HG03175 (cell line): ENCODE results near the gene WWC2.
A peak's percentile ranks its signal among the peaks of the same experiment; 100 is the strongest.

ENCODE experiments used
- ATAC-seq: cut with Tn5 transposase; IDR thresholded peaks from one replicate; pipeline ENCODE4 v1.9.1; 2021; ENCODE audit warnings: mild to moderate bottlenecking, moderate library complexity; ENCODE audit not compliant: unreplicated experiment

The WWC2 gene

GRCh38 chr4:183098723-183099536, at the start of gene WWC2:
TSS of gene WWC2 (plus strand) at chr4:183099257. CDS start at chr4:183099492, 235 bp downstream.
- peak; percentile 76 for ATAC-seq

GRCh38 chr4:183053681-183054080, 45.4 kb upstream of the WWC2 start:
- ATAC-seq, result no peak

- ATAC-seq, result no peak
Observed at GRCh38 chr4:183057255-183057654, 41.8 kb upstream of the WWC2 start.

- ATAC-seq, result peak; percentile 54
Observed at GRCh38 chr4:183059797-183060196, 39.3 kb upstream of the WWC2 start.

- no peak for ATAC-seq
Observed at GRCh38 chr4:183068502-183068901, 30.6 kb upstream of the WWC2 start.

GRCh38 chr4:183071222-183071621, 27.8 kb upstream of the WWC2 start:
- ATAC-seq, result no peak

- ATAC-seq, result no peak
Observed at GRCh38 chr4:183072176-183072575, 26.9 kb upstream of the WWC2 start.

- no peak for ATAC-seq
Observed at GRCh38 chr4:183073838-183074145, 25.3 kb upstream of the WWC2 start.

- ATAC-seq, result no peak
Observed at GRCh38 chr4:183074288-183074990, 24.6 kb upstream of the WWC2 start.

- ATAC-seq, result no peak
Observed at GRCh38 chr4:183078634-183079033, 20.4 kb upstream of the WWC2 start.

- no peak for ATAC-seq
Observed at GRCh38 chr4:183080372-183081115, 18.5 kb upstream of the WWC2 start.

- no peak for ATAC-seq
Observed at GRCh38 chr4:183081116-183081469, 18.0 kb upstream of the WWC2 start.

GRCh38 chr4:183082053-183082452, 17.0 kb upstream of the WWC2 start:
- ATAC-seq, result no peak

GRCh38 chr4:183094393-183095198, 4.5 kb upstream of the WWC2 start:
- ATAC-seq, result no peak

- no peak for ATAC-seq
Observed at GRCh38 chr4:183095199-183095512, 3.9 kb upstream of the WWC2 start.

- ATAC-seq, result no peak
Observed at GRCh38 chr4:183096276-183096965, 2.6 kb upstream of the WWC2 start.

- ATAC-seq, result no peak
Observed at GRCh38 chr4:183097231-183098018, 1.6 kb upstream of the WWC2 start.

- peak; percentile 33 for ATAC-seq
Observed at GRCh38 chr4:183098019-183098722, 886 bp upstream of the WWC2 start.
